Camera-type eye (tissue), 1 donor: ENCODE data around the gene ASTN1. TPM values are rescaled to one million over a fixed set of nuclear protein-coding genes. Genes with fewer than 3 reads are reported as not detected.

ENCODE experiments used
- total RNA-seq: library from RNA; depleted of rRNA; stranded (reverse); fragments of >200 nt; gene quantifications from one replicate; pipeline ENCODE4 v1.2.3, GENCODE V29; 2014

Gene ASTN1
- 36.5 TPM for total RNA-seq

DNA sequence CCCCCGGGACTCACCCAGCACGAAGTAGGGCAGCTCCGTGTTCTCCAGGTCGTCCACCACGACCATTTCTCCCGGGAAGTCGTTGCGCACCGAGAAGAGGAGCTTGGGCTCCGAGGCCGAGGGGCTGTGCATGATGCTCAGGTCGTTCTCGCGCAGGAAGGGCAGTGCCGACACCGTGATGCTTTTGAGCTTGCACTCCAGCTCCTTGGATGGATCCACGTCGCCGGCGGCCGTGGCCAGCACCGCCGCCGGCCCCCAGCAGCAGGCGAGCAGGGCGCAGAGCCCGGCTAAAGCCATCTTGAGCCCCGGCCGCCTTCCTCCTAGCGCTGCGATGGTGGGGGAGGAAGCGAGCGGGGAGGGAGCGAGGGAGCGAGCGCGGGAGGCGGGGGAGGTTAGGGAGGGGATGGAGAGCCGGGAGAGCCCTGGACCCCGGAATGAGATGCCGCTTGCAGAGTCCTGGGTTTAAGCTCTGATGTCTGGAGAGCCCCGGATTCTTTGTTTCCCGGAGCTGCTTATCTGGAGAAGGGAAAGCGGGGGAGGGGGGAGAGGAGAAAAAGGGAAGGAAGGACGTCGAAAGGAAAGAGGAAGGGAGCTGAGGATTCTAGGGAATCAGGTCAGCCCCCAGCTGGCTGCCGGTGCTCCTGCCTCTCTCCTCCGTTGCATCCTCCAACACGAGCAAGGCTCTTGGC lies at the start of gene ASTN1:
Gene ASTN1, minus strand, starts transcription at position 333 of the 689 bp plus-strand sequence. Its CDS starts 36 bp downstream, at position 297.

DNA sequence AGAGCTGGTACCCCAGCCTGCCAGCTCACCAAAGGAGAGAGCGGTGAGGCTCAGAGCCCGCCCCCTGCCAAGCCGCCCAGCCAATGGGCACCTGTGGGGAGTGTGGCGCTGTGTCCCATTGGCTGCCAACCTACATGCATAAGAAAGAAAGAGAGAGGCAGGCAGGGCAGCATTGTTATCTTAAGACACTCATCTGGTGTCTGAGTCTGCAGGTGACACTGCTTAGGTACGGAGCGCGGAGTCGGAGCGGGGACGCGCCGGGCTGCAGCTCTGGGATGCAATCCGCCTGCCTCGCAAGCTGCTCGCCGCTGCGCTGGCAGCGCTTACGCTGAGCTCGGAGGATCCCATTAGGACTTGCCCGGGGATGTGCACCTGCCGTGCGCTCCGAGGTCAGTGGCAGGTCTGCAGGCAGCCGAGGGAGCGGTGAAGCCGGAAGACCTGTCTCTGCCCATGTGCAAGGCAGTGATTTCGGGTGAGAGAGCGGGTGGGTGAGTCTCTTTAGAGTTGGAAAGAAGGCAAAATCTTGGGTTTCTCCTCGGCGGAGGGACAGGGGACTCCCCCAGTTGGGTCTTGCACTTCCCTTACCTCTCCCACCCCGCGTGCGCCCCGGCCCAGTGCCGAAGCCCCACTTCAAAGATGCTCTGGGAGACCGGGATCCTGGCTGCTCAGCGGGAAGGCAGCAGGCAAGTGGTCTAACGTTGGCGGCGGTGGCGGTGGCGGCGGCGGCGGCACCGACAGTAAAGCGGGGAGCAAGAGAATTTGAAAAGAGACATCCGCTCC lies 6.4 kb upstream of the ASTN1 start, which contains the start of gene BRINP2:
Gene BRINP2, plus strand, starts transcription at position 203 of the 780 bp plus-strand sequence. CDS start 58,919 bp downstream, outside the sequence.

Other genes starting within 250 kb of the ASTN1 start
- 4.1 TPM for gene BRINP2, start 6.2 kb upstream of the ASTN1 start, total RNA-seq